NCI-H1417 (cell line): ENCODE data around the gene TULP1.
A peak's percentile ranks its signal among the peaks of the same experiment; 100 is the strongest.

Experiments
- DNase-seq, 3 experiments: peaks; one replicate each; lab custom pipeline; 2025; lab: John Stamatoyannopoulos, UW

TULP1 gene

GRCh38 chr6:35483893-35484645, 28.6 kb downstream of the TULP1 start:
- DNase-seq, result no peak

- DNase-seq, result no peak
Observed at GRCh38 chr6:35483490-35483889, 29.2 kb downstream of the TULP1 start.

- no peak for DNase-seq
Observed at GRCh38 chr6:35483062-35483461, 29.6 kb downstream of the TULP1 start.

GRCh38 chr6:35481226-35481625, 31.5 kb downstream of the TULP1 start:
- DNase-seq, result no peak

- DNase-seq, result no peak
Observed at GRCh38 chr6:35480176-35480575, 32.5 kb downstream of the TULP1 start.

GRCh38 chr6:35478259-35478658, 34.4 kb downstream of the TULP1 start:
- no peak for DNase-seq

- peak; percentile 45 to 89 (median 75) for DNase-seq
Observed at GRCh38 chr6:35477551-35478179, 35.0 kb downstream of the TULP1 start.

GRCh38 chr6:35477028-35477427, 35.7 kb downstream of the TULP1 start:
- DNase-seq, result peak; percentile 40 to 70 (median 60)

- peak in 1 of 3 experiments; percentile 11 for DNase-seq
Observed at GRCh38 chr6:35476004-35476403, 36.7 kb downstream of the TULP1 start.

GRCh38 chr6:35475573-35475972, 37.1 kb downstream of the TULP1 start:
- no peak for DNase-seq

GRCh38 chr6:35474942-35475570, 37.6 kb downstream of the TULP1 start:
- DNase-seq, result no peak

- no peak for DNase-seq
Observed at GRCh38 chr6:35474131-35474941, 38.4 kb downstream of the TULP1 start.

GRCh38 chr6:35473850-35474130, 38.9 kb downstream of the TULP1 start:
- no peak for DNase-seq

- DNase-seq, result no peak
Observed at GRCh38 chr6:35473075-35473849, 39.4 kb downstream of the TULP1 start.

GRCh38 chr6:35471836-35472345, 40.8 kb downstream of the TULP1 start:
- DNase-seq, result no peak

- DNase-seq, result no peak
Observed at GRCh38 chr6:35470663-35471120, 42.0 kb downstream of the TULP1 start.

GRCh38 chr6:35469751-35470662, 42.7 kb downstream of the TULP1 start:
- DNase-seq, result peak in 1 of 3 experiments; percentile 41

- peak in 2 of 3 experiments; percentile 42 to 70 for DNase-seq
Observed at GRCh38 chr6:35468980-35469750, 43.5 kb downstream of the TULP1 start.

- DNase-seq, result peak; percentile 94 to 98 (median 97)
Observed at GRCh38 chr6:35468181-35468979, 44.3 kb downstream of the TULP1 start, which contains the start of gene RPL10A. Gene RPL10A (plus strand): TSS chr6:35468401. CDS start chr6:35468435, 34 bp downstream.
